GM21447 (cell line): ENCODE data around the gene PDE3A.

ENCODE experiments used
- ATAC-seq: cut with Tn5 transposase; IDR thresholded peaks from one replicate; pipeline ENCODE4 v1.9.1; 2021; ENCODE audit not compliant: unreplicated experiment

The PDE3A gene

GRCh38 chr12:20490213-20490612, 121.9 kb downstream of the PDE3A start:
- ATAC-seq: no peak

GRCh38 chr12:20491290-20491689, 123.0 kb downstream of the PDE3A start:
- ATAC-seq: no peak

GRCh38 chr12:20492251-20492760, 124.0 kb downstream of the PDE3A start:
- no peak for ATAC-seq

GRCh38 chr12:20493934-20494333, 125.6 kb downstream of the PDE3A start:
- no peak for ATAC-seq

- ATAC-seq: no peak
Observed at GRCh38 chr12:20494851-20495250, 126.5 kb downstream of the PDE3A start.

- ATAC-seq: no peak
Observed at GRCh38 chr12:20495997-20496396, 127.7 kb downstream of the PDE3A start.

- ATAC-seq: no peak
Observed at GRCh38 chr12:20497707-20498106, 129.4 kb downstream of the PDE3A start.

- no peak for ATAC-seq
Observed at GRCh38 chr12:20501958-20502357, 133.6 kb downstream of the PDE3A start.

- ATAC-seq: no peak
Observed at GRCh38 chr12:20503858-20504257, 135.5 kb downstream of the PDE3A start.

- ATAC-seq: no peak
Observed at GRCh38 chr12:20505056-20505455, 136.7 kb downstream of the PDE3A start.

GRCh38 chr12:20507056-20507455, 138.7 kb downstream of the PDE3A start:
- no peak for ATAC-seq

GRCh38 chr12:20507711-20508110, 139.4 kb downstream of the PDE3A start:
- ATAC-seq: no peak

- ATAC-seq: no peak
Observed at GRCh38 chr12:20508359-20508758, 140.0 kb downstream of the PDE3A start.

GRCh38 chr12:20508962-20509361, 140.6 kb downstream of the PDE3A start:
- no peak for ATAC-seq

GRCh38 chr12:20510811-20511210, 142.5 kb downstream of the PDE3A start:
- no peak for ATAC-seq

- no peak for ATAC-seq
Observed at GRCh38 chr12:20513189-20513588, 144.9 kb downstream of the PDE3A start.

- no peak for ATAC-seq
Observed at GRCh38 chr12:20514598-20514997, 146.3 kb downstream of the PDE3A start.

GRCh38 chr12:20520532-20520931, 152.2 kb downstream of the PDE3A start:
- ATAC-seq: no peak

- ATAC-seq: no peak
Observed at GRCh38 chr12:20523658-20524057, 155.3 kb downstream of the PDE3A start.

GRCh38 chr12:20524113-20524512, 155.8 kb downstream of the PDE3A start:
- ATAC-seq: no peak

- ATAC-seq: no peak
Observed at GRCh38 chr12:20525064-20525610, 156.8 kb downstream of the PDE3A start.

GRCh38 chr12:20527417-20528163, 159.3 kb downstream of the PDE3A start:
- no peak for ATAC-seq

- no peak for ATAC-seq
Observed at GRCh38 chr12:20528208-20528607, 159.9 kb downstream of the PDE3A start.
